CD4-positive, alpha-beta T cell treated with Interferon alpha-2 for 1 hour (primary cell): ENCODE data around the gene HOXA3.

Source experiments
- DNase-seq, 2 donors: peaks; one replicate each; pipeline ENCODE4 v3.0.0-alpha.2; 2020 to 2022

HOXA3 gene

GRCh38 chr7:27177795-27178320, 25.5 kb upstream of the HOXA3 start:
- DNase-seq = no peak

GRCh38 chr7:27176962-27177794, 24.8 kb upstream of the HOXA3 start:
- no peak for DNase-seq

DNA sequence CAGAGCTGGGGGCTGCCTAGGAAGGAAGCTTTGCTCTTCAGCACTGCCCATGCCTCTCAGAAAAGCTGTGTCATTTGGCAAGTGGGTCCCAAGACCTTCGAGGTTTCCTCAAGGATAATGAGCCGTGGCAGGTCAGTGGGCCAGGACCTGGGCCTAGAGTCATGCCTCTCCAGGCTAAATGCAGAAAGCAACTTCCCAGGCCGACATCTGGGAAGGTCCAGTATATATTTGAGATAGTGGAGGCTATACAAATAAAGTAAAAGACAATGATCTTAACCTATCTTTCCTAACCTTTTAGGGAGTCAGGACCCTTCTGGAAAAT, 24.1 kb upstream of the HOXA3 start:
- no peak for DNase-seq

DNA sequence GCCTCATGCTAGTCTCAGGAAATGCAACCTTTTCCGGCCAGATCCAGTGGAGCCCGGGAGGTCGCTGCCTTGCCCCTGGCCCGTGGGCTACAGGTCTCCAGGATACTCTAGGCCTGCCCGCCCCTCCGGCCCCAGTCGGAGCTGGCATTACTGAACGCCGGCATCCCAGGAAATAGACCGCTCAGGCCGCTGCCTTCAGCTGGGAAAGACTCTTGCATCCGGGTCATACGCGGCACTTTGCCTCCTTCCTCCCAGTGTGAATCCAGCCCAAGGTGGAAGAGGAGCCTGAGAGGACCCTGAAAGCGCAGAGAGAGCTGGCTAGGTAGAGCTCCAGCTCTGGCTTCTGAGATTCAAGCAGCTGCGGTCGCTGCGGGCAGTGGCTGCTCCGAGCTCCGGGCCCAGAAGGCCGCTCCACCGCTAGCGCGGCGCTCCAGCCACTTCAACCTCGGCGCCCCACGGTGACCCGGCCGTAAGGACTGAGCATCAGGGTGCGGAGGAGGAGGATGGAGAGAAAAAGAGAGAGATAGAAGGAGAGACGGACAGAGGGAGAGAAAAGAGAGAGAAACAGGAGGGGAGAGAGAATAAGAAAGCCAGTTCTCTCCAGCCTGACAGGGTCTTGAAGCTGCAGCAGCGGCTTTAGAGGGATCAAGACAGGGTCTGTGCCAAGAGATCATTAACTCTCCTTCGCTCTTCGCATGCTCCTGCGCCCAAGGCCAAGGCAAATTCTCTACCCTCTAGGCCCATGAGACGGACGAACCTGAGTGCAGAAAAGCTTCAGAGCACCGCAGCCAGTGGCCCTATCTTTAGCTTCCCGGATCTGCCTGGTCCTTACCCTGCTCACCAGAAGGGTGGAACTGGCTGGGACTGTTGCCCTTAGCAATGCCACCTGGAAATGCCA, 23.5 kb upstream of the HOXA3 start:
- DNase-seq = no peak

GRCh38 chr7:27174874-27175625, 22.7 kb upstream of the HOXA3 start:
- DNase-seq = no peak

- no peak for DNase-seq
These were observed 21.8 kb upstream of the HOXA3 start, which contains the start of gene HOXA10 for GRCh38 chr7:27173956-27174873. HOXA10 (minus strand) TSS chr7:27174320; CDS start chr7:27174306, 14 bp downstream.

DNA sequence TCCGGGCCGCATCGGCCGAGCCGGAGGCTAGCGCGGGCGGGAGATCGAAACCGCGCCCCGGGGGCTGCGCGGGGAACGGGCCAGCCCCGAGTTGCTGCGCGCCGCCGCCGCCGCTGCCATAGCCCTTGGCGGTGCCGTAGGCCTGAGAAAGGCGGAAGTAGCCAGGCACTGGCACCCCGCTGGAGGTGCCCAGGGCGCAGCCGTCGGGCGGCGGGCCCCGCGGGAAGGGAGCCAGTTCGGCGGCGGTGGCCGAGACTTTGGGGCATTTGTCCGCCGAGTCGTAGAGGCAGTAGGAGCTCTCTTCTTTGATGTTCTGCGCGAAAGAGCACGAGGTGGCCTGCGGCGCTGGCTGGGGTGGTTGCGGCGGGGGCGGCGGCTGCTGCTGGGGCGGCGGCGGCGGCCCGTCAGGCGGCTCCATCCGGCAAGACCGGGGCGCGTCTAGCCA, 21.1 kb upstream of the HOXA3 start:
- DNase-seq = peak in 1 of 2 donors; percentile 40

DNA sequence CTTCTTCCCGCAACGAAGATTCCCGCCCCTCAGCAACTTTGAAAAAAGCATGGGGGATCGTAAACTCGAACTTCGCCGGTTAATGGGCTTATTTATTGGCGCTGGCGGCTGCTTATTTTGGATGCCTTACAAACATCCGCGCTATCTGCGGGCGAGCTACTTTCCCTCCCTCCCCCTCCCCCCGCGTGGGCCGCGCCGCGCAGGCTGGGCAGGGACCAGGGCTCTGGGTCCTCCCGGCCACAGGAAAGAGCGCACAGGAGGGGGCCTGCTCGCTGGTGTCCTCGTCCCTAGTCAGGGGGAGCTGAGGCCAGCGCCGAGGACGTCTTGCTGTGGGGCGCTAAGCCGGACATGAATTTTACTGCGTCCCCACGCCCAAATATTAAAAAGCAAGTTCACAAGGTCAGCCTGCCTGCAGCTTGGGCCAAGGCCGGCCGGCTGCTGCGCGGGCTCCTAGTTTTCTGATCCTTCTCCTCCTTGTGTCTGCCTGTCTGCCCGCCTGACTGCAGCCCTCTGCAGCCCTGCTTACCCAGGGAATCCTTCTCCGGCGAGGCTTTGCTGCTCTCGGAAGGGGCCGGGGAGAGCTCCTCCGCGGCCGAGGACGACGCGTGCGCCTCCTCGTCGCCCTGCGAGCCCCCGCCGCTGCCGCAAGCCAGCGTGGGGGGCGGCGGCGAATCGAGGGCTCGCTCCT, 20.6 kb upstream of the HOXA3 start:
- DNase-seq = no peak

GRCh38 chr7:27172315-27172774, 20.0 kb upstream of the HOXA3 start:
- DNase-seq = no peak

DNA sequence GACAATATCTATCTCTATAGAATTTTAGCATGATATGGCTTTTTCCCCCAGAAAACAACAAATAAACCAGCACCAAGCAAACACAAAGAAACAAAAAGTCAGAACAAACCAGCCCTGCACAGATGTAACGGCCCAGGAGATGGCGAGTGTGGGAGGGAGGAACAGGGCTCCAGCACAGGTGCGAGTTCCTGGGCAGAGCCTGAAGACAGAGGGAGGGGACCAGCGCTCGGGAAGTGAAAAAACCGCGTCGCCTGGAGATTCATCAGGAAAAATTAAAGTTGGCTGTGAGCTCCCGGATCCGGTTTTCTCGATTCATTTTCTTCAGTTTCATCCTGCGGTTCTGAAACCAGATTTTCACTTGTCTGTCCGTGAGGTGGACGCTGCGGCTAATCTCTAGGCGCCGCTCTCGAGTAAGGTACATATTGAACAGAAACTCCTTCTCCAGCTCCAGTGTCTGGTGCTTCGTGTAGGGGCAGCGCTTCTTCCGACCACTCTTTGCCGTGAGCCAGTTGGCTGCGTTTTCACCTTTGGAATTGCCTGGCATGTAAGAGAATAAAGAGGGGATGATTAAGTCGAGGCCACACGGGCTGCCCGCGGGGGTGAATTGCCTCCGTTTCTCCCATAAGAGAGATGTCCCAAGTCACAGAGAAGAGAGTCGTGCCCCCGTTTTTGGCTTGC, 19.4 kb upstream of the HOXA3 start:
- DNase-seq = no peak

GRCh38 chr7:27171325-27171636, 18.9 kb upstream of the HOXA3 start:
- no peak for DNase-seq

DNA sequence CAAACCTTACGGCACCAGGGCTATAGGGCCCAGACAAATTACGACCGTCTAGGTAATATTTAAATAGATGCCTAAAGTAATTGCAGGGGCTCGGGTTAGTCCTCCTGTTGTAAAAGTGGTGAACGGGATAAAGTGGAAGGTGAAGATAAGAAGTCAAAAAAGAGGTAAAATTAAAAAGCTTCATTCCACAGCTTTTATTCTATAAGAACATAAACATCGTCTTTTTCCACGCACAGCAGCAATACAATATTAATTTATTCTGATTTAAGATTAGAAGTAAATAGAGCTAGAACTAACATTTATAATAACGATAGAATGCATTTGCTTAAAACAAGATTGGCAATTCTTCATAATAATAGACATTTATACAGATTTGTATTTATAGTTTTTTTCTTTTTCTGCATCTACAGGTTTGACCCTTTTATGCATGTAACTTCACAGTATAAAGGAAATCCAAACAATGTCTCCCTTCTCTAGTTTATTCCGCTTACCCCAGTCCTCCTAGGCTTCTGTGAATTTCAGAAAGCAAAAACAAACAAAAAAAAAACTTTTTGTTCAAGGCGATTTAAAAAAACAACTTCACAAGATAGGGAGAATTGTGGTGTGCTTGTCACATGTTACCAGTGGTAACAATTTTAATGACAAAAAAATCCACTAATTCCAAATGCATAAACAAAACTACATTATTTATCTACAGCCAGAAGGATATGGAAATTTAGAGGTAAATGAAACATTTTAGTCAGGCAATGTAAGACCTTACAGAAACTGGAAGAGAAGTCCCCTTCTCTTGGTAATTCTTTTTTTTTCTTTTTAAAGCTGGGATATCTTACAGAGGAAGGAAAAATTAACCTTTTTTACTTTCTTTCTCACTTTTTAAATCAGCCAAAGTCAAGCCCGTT, 18.3 kb upstream of the HOXA3 start:
- DNase-seq = no peak

DNA sequence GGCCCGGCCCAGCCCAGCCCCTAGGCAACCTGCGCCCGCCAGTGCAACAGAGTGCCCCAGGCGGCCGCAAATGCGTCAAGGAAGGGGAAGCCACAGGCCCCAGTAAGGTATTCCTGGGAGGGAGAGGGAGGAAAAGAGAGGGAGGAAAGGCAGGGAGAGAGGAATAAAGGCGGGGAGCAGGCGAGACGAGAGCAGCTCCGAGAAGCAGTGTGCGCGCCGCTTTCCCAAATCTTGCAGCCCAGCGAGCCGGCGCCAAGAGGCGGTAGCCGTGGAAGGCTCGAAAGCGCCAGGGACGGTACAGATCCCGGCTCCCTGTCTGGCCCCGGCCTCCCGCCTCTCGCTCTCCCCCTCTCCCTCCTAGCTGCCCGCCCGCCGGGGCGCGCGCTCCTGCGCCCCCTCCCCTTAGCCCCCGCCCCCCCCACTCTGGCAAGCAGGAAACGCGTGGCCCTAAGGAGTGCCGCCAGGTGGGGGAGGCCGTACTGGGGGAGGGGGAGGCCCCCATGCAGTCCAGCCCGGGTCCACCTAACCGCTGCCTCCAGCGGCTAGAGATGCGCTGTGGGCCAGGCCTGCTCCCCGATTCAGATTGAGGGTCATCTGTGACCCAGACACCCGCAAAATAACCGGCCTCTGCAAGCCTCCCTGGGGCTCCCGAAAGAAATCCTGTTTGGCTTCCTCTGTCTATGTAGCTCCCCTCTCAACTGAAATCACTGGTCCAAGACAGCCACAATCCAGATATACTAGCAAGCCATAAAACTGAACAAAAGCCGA, 17.5 kb upstream of the HOXA3 start:
- no peak for DNase-seq

DNA sequence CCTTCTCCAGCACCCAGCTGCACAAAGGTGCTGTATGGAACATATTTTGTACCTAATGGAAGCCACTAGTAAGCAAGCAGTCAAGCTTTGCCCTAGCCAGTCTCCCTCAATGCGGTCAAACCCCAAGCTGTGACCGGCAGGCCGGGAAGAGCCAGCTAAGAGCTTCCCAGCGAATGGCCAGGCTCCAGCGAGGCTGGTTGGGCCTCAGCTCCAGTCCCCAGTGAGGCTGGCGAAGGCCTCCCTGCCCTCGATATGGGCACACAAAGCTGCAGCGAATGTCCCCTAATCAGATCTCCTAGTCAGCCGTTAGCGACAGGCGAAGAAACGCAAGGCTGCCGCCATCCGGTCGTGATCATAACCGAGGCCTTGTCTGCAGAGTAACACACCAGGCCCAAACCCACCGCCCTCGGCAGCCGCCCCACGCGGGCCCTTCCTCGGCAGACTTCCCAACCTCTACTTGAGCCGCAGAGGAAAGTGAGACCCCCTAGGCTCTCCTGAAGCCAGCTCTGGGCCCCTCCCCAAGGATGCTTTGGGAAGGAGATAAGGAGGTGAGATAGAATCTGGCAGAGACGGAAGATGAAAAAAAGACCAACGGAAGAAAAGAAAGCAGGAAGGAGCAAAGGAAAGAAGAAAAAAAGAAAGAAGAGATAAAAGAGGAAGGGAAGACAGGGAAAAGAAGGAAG, 16.0 kb upstream of the HOXA3 start:
- no peak for DNase-seq

GRCh38 chr7:27167916-27168264, 15.5 kb upstream of the HOXA3 start:
- no peak for DNase-seq

GRCh38 chr7:27166531-27167505, 14.4 kb upstream of the HOXA3 start:
- no peak for DNase-seq

GRCh38 chr7:27165996-27166530, 13.7 kb upstream of the HOXA3 start:
- DNase-seq = no peak
